Left ventricle myocardium inferior (tissue), 1 donor: ENCODE measurements around the gene UBE3C. TPM values are rescaled to one million over a fixed set of nuclear protein-coding genes. Genes with fewer than 3 reads are reported as not detected.
"Not testable (repeated sequence)": the region's sequence is repeated elsewhere in the genome, so short reads cannot be mapped to it uniquely, and the experiment has no call there.

Source experiments
- DNase-seq: peaks from one replicate; pipeline ENCODE4 v3.0.0-alpha.2; 2020
- H3K27ac ChIP-seq: fragments of 200-600 bp; replicated peaks from 2 replicates; pipeline ENCODE4 v1.8.0; 2021
- H3K27me3 ChIP-seq: fragments of 200-600 bp; 2 replicates; pipeline ENCODE4 v1.8.0; 2021; ENCODE audit warnings: low read depth
- H3K36me3 ChIP-seq: fragments of 200-600 bp; 2 replicates; pipeline ENCODE4 v1.8.0; 2021
- H3K4me1 ChIP-seq: fragments of 200-600 bp; 2 replicates; pipeline ENCODE4 v1.8.0; 2021
- H3K4me3 ChIP-seq: fragments of 200-600 bp; 2 replicates; pipeline ENCODE4 v1.8.0; 2021; ENCODE audit warnings: mild to moderate bottlenecking, moderate library complexity
- H3K9me3 ChIP-seq: fragments of 200-600 bp; replicated peaks from 2 replicates; pipeline ENCODE4 v1.8.0; 2021
- intact Hi-C: fragments of 100-400 bp; cut with micrococcal nuclease; formaldehyde crosslinking; loops from one replicate; pipeline ENCODE4 v1.11.0; 2022
- total RNA-seq: library from RNA; stranded (reverse); fragmentation: NEBNext Ultra II Directional; extraction: Animal tissue kit (Norgen Biotek cat#: 25700); gene quantifications from one replicate; pipeline ENCODE4 v1.2.1, GENCODE V29; 2021
- TF ChIP-seq, protein P1 (sequence below): fragments of 200-600 bp; IDR thresholded peaks from 2 replicates; pipeline ENCODE4 v1.8.0; 2021; ENCODE audit warnings: antibody characterized with exemption, mild to moderate bottlenecking, borderline replicate concordance
- donor health status: DM: no; HTN: yes; CAD: no; lungs with severe emphysema.

UBE3C gene
- total RNA-seq, 1 donor from 2014 or later, result 50.2 TPM

- Histone ChIP-seq H3K9me3 (no peaks in the 10 kb centered on the region), H3K4me1 (no peaks in the 10 kb centered on the region), H3K27ac (no peak overlapping the region), H3K36me3 (no peaks in the 10 kb centered on the region), H3K4me3 (no peak overlapping the region), H3K27me3 (peaks cover 26% of the 10 kb centered on the region)
- intact Hi-C loops, result no loop called here
- TF ChIP-seq, protein P1, sequence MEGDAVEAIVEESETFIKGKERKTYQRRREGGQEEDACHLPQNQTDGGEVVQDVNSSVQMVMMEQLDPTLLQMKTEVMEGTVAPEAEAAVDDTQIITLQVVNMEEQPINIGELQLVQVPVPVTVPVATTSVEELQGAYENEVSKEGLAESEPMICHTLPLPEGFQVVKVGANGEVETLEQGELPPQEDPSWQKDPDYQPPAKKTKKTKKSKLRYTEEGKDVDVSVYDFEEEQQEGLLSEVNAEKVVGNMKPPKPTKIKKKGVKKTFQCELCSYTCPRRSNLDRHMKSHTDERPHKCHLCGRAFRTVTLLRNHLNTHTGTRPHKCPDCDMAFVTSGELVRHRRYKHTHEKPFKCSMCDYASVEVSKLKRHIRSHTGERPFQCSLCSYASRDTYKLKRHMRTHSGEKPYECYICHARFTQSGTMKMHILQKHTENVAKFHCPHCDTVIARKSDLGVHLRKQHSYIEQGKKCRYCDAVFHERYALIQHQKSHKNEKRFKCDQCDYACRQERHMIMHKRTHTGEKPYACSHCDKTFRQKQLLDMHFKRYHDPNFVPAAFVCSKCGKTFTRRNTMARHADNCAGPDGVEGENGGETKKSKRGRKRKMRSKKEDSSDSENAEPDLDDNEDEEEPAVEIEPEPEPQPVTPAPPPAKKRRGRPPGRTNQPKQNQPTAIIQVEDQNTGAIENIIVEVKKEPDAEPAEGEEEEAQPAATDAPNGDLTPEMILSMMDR, result no peak
- DNase-seq, result no peak
These were observed 14.0 kb upstream of the UBE3C start for GRCh38 chr7:157124690-157125089.

DNA sequence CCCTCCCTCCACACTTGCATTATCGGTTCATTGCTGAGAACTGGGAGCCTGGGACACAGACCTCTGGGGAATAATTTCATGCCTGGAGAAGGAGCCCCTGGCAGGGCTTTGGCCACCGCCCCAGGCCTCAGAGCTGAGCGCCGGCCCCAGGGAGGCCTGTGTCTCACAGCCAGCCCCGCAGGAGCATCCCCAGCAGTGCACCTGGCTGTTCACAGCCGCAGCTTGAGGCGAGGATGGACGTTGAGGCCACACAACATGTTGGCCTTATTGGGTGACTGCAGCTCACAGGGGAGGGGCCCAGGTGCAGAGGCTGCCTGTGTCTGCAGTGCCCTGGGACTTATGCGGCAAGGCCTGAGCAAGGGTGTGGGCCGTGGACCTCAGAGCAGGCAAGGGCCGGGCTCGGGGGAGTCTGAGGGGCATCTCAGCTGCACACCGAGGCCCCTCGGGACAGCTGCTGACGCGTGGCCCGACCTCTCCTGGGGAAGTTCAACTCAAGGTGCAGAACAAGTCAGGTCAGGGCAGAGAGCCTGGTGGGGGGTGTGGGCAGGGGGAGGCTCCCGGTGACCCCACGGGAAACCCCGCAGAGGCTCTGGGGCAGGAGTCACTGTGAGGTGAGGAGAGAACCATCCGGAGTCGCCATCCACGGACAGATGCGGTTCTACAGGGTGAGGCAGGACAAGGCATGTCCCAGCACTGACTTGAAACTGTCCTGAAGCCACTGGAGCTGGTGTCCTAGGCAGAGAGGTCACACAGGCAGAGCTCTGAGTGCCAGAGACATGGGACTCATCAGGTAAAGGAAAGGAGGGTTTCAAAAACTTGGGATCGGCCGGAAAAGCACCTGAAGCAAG lies 13.1 kb upstream of the UBE3C start:
- Histone ChIP-seq H3K27ac (no peak overlapping the region), H3K36me3 (no peaks in the 10 kb centered on the region), H3K27me3 (peaks cover 35% of the 10 kb centered on the region), H3K4me1 (no peaks in the 10 kb centered on the region), H3K4me3 (no peak overlapping the region), H3K9me3 (no peaks in the 10 kb centered on the region)
- intact Hi-C loops, result no loop called here
- DNase-seq, result no peak
- TF ChIP-seq, protein P1, result no peak

- Histone ChIP-seq H3K27ac (no peak overlapping the region), H3K9me3 (no peaks in the 10 kb centered on the region), H3K36me3 (no peaks in the 10 kb centered on the region), H3K4me3 (no peak overlapping the region), H3K27me3 (peaks cover 49% of the 10 kb centered on the region), H3K4me1 (no peaks in the 10 kb centered on the region)
- intact Hi-C loops, result no loop called here
- no peak for DNase-seq
- TF ChIP-seq, protein P1, result no peak
These were observed 11.8 kb upstream of the UBE3C start for GRCh38 chr7:157126921-157127320.

DNA sequence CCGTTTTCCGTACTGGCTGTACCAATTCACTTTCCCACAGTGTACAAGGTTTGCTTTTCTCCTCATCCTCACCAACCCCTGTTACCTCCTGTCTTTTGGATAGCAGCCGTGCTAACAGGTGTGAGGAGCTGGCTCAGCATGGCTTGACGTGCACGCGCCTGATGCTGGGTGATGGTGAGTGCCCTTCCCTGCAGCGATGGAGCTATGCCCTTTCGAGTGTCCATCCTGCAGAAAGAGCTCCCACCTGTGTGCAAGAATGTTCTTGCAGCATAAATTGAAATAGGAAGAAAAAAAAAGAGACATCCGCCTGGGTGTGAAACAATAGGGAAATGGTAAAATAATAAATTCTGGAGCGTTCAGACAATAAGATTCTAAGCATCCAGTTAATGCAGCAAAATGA lies 9.5 kb upstream of the UBE3C start:
- no peaks in the 10 kb centered on the region for H3K36me3 ChIP-seq
- TF ChIP-seq, protein P1, result no peak
- no peaks in the 10 kb centered on the region for H3K9me3 ChIP-seq
- DNase-seq, result no peak
- H3K4me1 ChIP-seq, result no peaks in the 10 kb centered on the region
- H3K27ac ChIP-seq, result no peak overlapping the region
- H3K4me3 ChIP-seq, result no peak overlapping the region
- intact Hi-C loops, result no loop called here
- H3K27me3 ChIP-seq, result peaks cover 57% of the 10 kb centered on the region

GRCh38 chr7:157129907-157130460 lies 8.7 kb upstream of the UBE3C start:
- intact Hi-C loops, result no loop called here
- TF ChIP-seq, protein P1, result no peak
- H3K9me3 ChIP-seq, result no peaks in the 10 kb centered on the region

DNA sequence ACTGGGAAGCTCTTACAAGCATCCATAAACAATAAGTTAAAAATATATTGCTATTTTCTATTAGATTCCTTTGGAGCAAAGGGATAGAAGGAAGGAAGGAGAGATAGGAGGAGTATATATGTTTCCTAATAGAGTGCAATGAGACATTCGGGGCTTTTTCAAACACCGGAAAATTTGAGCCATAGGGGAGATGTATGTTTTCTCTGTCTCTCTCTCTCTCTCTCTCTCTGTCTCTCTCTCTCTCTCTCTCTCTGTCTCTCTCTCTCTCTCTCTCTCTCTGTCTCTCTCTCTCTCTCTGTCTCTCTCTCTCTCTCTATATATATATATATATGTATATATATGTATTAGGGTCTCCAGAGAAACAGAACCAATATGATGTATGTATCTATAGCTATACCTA lies 7.9 kb upstream of the UBE3C start:
- H3K4me1 ChIP-seq, H3K9me3 ChIP-seq, H3K27ac ChIP-seq, DNase-seq, intact Hi-C loops, H3K36me3 ChIP-seq, H3K4me3 ChIP-seq: not testable (repeated sequence)
- peaks cover 48% of the 10 kb centered on the region for H3K27me3 ChIP-seq

More at GRCh38 chr7:157129907-157130460, 8.7 kb upstream of the UBE3C start:
- no peaks in the 10 kb centered on the region for H3K36me3 ChIP-seq
- H3K27me3 ChIP-seq, result peaks cover 57% of the 10 kb centered on the region
- no peaks in the 10 kb centered on the region for H3K4me1 ChIP-seq
- H3K4me3 ChIP-seq, result no peak overlapping the region
- no peak overlapping the region for H3K27ac ChIP-seq
- DNase-seq, result no peak
